Lung (tissue), 12 donors: ENCODE measurements around the gene NUP188. TPM values are rescaled to one million over a fixed set of nuclear protein-coding genes. Genes with fewer than 3 reads are reported as not detected.
A peak's percentile ranks its signal among the peaks of the same experiment; 100 is the strongest.
"Not testable (repeated sequence)": the region's sequence is repeated elsewhere in the genome, so short reads cannot be mapped to it uniquely, and the experiment has no call there.

Experiments used
- ATAC-seq: fragments of 200-7000 bp; cut with Tn5 transposase; one replicate; pipeline ENCODE4 v1.9.1; 2020; ENCODE audit warnings: moderate number of reproducible peaks; ENCODE audit not compliant: insufficient read depth, low FRiP score
- DNase-seq, 3 donors: peaks; one replicate each; pipeline ENCODE4 v3.0.0-alpha.2; 2013 to 2017
- H3K27ac ChIP-seq, 2 donors: one replicate each; pipeline ENCODE4 v1.5.1; 2013; ENCODE audit warnings: mild to moderate bottlenecking in 2 of 2, moderate library complexity in 2 of 2, control low read depth in 1 of 2, inconsistent platforms in 1 of 2, low read depth in 1 of 2, low read length in 1 of 2
- H3K27me3 ChIP-seq, 3 donors: one replicate each; pipeline ENCODE4 v1.5.1; 2013; ENCODE audit warnings: low read length in 2 of 3; ENCODE audit not compliant: control insufficient read depth in 3 of 3, insufficient read depth in 3 of 3
- H3K36me3 ChIP-seq, 4 donors: one replicate each; pipeline ENCODE4 v1.5.1; 2013; ENCODE audit warnings: low read length in 4 of 4, mild to moderate bottlenecking in 1 of 4, moderate library complexity in 1 of 4; ENCODE audit not compliant: control insufficient read depth in 4 of 4, insufficient read depth in 4 of 4
- H3K4me1 ChIP-seq, 5 donors: one replicate each; pipeline ENCODE4 v1.5.1; 2013; ENCODE audit warnings: low read length in 5 of 5, mild to moderate bottlenecking in 2 of 5, moderate library complexity in 1 of 5; ENCODE audit not compliant: control insufficient read depth in 5 of 5, insufficient read depth in 5 of 5
- H3K4me3 ChIP-seq: one replicate; pipeline ENCODE4 v1.5.1; 2013; ENCODE audit warnings: mild to moderate bottlenecking, control low read depth, moderate library complexity
- H3K9ac ChIP-seq, 2 donors: one replicate each; pipeline ENCODE4 v1.5.1; 2013; ENCODE audit warnings: low read length in 2 of 2, control low read depth in 1 of 2; ENCODE audit not compliant: insufficient read depth in 1 of 2
- H3K9me3 ChIP-seq, 4 donors: one replicate each; pipeline ENCODE4 v1.5.1; 2013; ENCODE audit warnings: low read length in 3 of 4, mild to moderate bottlenecking in 1 of 4, moderate library complexity in 1 of 4; ENCODE audit not compliant: control insufficient read depth in 4 of 4, insufficient read depth in 3 of 4
- WGBS, 2 donors: extraction: QIAGEN DNeasy Blood & Tissue Kit; methylation state at CpG; one replicate each; pipeline ENCODE4 v1.1.7; 2013; 5-methylcytosine and 5-hydroxymethylcytosine counted together
- polyA plus RNA-seq, 2 donors: library from polyadenylated mRNA; stranded (reverse); fragments of 200-250 nt; gene quantifications; one replicate each; pipeline ENCODE4 v1.2.1, GENCODE V29; 2013
- total RNA-seq, 2 donors: library from RNA; depleted of rRNA in 1 of 2; stranded (reverse); fragments of >200 nt in 1 of 2; gene quantifications; one replicate each; pipeline ENCODE4 v1.2.1, GENCODE V29; 2014 to 2021
- TF ChIP-seq, protein P1 (sequence below): IDR thresholded peaks from 2 replicates; pipeline ENCODE4 v1.5.1; 2012; ENCODE audit warnings: mild to moderate bottlenecking; ENCODE audit errors: control extremely low read depth, extremely low read depth
- donor health status: control.
- donor health status: control.
- donor health status: Bipolar disorder and iron deficiency.
- donor health status: healthy.
- donor health status: DM: yes; HTN: yes; CAD: no.

NUP188 gene
- total and polyA plus RNA-seq, 4 donors, result 17.0 to 48.5 (median 32.1) TPM

DNA sequence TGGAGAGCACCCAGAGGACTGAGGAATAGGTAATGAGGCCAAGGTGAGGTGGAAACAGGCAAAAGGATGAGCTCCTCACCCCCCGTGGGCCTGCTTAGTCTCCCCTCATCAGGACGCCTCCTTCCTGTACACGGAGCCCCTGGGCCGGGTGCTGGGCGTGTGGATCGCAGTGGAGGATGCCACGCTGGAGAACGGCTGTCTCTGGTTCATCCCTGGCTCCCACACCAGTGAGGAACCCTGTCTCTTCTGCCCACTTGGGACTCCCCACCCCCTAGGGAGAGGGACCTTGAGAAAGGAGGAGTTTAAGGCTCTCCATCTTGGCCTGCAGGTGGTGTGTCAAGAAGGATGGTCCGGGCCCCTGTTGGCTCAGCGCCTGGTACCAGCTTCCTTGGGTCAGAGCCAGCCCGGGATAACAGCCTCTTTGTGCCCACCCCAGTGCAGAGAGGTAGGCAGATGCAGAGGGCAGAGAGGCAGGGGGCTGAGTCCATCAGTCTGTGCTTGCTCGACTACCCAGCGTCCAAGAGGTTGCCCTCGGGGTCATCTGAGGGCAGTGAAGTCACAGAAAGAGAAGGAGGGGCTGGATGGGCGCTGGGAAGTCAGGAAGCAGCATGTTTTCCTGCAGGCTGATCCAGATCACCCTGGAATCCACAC is 7.1 kb upstream of the NUP188 start:
- ATAC-seq, result no peak
- H3K36me3 ChIP-seq, result peaks cover 0 to 4% (median 2%) of the 10 kb centered on the region in 4 donors

DNA sequence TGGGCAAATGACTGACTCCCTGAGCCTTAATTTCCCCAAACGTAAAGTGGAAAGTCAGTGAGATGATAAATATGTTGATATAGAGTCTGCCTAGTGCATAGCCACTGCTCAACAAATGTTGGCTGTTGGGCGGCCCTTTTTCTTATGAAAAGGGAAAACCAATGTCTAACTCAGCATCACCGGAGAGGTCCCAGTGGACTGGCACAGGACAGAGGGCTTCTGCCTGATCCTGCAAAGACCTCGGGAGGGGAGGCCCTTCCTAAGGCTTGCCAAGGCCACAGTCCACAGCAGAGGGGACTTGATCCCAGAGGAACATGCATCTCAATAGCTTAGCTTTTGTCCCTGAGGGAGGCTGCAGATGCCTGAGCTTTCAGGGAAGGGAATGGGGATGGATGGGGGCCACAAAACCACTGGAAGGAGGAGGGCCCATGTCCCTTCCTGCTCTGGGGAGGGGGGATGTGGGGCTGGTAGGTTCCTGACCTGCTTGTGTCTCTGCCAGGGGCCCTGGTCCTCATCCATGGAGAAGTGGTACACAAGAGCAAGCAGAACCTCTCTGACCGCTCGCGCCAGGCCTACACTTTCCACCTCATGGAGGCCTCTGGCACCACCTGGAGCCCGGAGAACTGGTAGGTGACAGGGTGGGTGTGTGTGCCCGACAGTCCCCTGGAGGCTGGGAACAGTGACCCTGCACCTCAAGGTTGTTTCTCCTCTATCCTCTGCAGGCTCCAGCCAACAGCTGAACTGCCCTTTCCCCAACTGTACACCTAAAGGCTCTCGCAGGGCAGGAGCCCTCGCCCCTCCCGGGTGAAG is 6.3 kb upstream of the NUP188 start:
- DNase-seq (no peak), ATAC-seq (no peak)
- H3K9me3 ChIP-seq, result no peaks in the 10 kb centered on the region
- no peak overlapping the region for H3K9ac ChIP-seq
- no peak overlapping the region for H3K4me3 ChIP-seq
- peak overlapping the region; percentile 34 to 64 for H3K27ac ChIP-seq
- H3K27me3 ChIP-seq, result no peaks in the 10 kb centered on the region
- peaks cover 0 to 9% (median 5%) of the 10 kb centered on the region in 4 donors for H3K36me3 ChIP-seq
- H3K4me1 ChIP-seq, result peaks cover 0 to 13% (median 0%) of the 10 kb centered on the region in 5 donors
- WGBS, 2 donors, result 76 to 82% methylated on average over 12 of the region's 12 CpGs
- TF ChIP-seq, protein P1, sequence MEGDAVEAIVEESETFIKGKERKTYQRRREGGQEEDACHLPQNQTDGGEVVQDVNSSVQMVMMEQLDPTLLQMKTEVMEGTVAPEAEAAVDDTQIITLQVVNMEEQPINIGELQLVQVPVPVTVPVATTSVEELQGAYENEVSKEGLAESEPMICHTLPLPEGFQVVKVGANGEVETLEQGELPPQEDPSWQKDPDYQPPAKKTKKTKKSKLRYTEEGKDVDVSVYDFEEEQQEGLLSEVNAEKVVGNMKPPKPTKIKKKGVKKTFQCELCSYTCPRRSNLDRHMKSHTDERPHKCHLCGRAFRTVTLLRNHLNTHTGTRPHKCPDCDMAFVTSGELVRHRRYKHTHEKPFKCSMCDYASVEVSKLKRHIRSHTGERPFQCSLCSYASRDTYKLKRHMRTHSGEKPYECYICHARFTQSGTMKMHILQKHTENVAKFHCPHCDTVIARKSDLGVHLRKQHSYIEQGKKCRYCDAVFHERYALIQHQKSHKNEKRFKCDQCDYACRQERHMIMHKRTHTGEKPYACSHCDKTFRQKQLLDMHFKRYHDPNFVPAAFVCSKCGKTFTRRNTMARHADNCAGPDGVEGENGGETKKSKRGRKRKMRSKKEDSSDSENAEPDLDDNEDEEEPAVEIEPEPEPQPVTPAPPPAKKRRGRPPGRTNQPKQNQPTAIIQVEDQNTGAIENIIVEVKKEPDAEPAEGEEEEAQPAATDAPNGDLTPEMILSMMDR, result no peak

More for the DNA sequence above, 7.1 kb upstream of the NUP188 start:
- Histone ChIP-seq H3K4me3 (no peak overlapping the region), H3K27me3 (no peaks in the 10 kb centered on the region), H3K9ac (no peak overlapping the region), H3K9me3 (no peaks in the 10 kb centered on the region), H3K27ac (peak overlapping the region in 1 of 2 donors; percentile 26), H3K4me1 (peaks cover 0 to 11% (median 0%) of the 10 kb centered on the region in 5 donors)
- DNase-seq, result peak in 1 of 3 donors; percentile 17
- WGBS, 2 donors, result 62 to 83% methylated on average over 15 of the region's 15 CpGs
- TF ChIP-seq, protein P1, result no peak

DNA sequence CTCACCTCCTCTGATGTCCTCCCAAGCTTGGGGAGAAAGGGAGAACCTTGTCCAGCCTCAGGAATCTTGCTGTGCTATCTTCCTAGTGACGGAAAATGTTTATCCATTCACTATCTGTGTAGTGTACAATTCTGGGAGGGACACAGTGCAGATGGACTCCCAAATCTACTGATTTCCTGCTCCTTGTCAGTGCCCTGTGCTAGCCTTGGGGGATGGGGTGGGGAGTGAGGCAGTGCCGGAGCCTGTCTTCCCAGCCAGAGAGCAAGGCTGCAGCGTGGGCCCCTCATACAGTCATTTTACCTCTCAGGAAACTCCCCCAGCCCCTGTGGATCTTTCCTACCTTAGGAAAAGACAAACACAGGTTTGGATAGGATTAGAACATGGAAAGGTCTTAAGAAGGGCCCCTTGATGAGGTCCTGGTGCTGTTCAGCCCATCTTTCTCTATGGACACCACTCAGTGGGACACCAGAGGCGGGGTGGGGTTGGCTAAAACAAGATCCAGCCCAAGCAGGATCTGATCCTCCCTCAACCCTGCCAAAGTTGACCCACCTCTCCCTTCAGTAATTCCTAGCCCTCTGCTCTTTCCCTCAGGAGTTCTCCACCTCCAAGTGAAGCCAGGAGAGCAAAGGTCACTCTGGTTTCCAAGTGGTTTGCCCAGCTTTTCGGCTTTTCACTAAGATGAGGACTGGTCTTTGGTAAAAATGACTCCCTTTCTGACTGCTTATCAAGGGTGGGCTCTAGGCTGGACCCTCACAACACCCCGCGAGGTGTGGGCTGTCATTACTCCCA is 3.5 kb upstream of the NUP188 start:
- DNase-seq, result no peak
- H3K4me1 ChIP-seq, result peaks cover 0 to 21% (median 4%) of the 10 kb centered on the region in 5 donors
- ATAC-seq, result no peak
- H3K36me3 ChIP-seq, result peaks cover 0 to 12% (median 5%) of the 10 kb centered on the region in 4 donors
- H3K9me3 ChIP-seq, result no peaks in the 10 kb centered on the region
- WGBS, 2 donors, result 86 to 90% methylated on average over 7 of the region's 7 CpGs
- no peak overlapping the region for H3K4me3 ChIP-seq
- no peak overlapping the region for H3K9ac ChIP-seq
- H3K27ac ChIP-seq, result peak overlapping the region in 1 of 2 donors; percentile 39
- TF ChIP-seq, protein P1, result no peak
- H3K27me3 ChIP-seq, result no peaks in the 10 kb centered on the region

DNA sequence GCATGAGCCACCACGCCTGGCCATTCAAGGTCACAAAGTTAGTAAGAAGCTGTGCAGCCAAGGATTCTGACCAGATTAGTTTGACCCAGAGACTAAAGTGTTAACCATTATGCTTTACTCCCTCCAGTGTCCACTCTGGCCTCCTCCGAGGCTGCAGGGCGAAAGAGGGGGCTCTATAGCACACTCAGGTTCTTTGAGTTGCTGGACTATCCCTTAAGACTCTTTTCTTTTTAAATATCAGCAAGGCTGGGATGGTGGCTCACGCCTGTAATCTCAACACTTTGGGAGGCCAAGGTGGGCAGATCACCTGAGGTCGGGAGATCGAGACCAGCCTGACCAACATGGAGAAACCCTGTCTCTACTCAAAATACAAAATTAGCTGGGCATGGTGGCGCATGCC is 2.5 kb upstream of the NUP188 start:
- 90 to 95% methylated on average over 7 of the region's 7 CpGs for WGBS, 2 donors
- H3K4me3 ChIP-seq, DNase-seq, H3K9ac ChIP-seq, H3K9me3 ChIP-seq, H3K27ac ChIP-seq, H3K27me3 ChIP-seq, ATAC-seq: not testable (repeated sequence)
- Histone ChIP-seq H3K36me3 (peaks cover 0 to 12% (median 5%) of the 10 kb centered on the region in 4 donors), H3K4me1 (peaks cover 0 to 21% (median 4%) of the 10 kb centered on the region in 5 donors)
